Cardiac muscle cell (in vitro differentiated cells and primary cell): ENCODE results near the gene HINT3. TPM values are rescaled to one million over a fixed set of nuclear protein-coding genes. Genes with fewer than 3 reads are reported as not detected.
A peak's percentile ranks its signal among the peaks of the same experiment; 100 is the strongest.

Experiments used
- DNase-seq, 2 donors: peaks; one replicate each; pipeline versions ENCODE4 v3.0.0 to v3.0.0-alpha.2; 2010 to 2017; ENCODE audit warnings: low read depth in 1 of 2, low spot score in 1 of 2
- H3K27ac ChIP-seq: fragments of 200-600 bp; sonication (generic); 2 replicates; pipeline ENCODE4 v1.5.1; 2016
- H3K27me3 ChIP-seq: fragments of 200-600 bp; sonication (generic); 2 replicates; pipeline ENCODE4 v1.6.0; 2016; ENCODE audit warnings: control low read depth
- H3K36me3 ChIP-seq: fragments of 200-600 bp; sonication (generic); 2 replicates; pipeline ENCODE4 v1.5.1; 2016; ENCODE audit warnings: control low read depth
- H3K4me1 ChIP-seq: fragments of 200-600 bp; sonication (generic); 2 replicates; pipeline ENCODE4 v1.8.1; 2017; ENCODE audit warnings: low read depth, mild to moderate bottlenecking, mixed run types
- H3K4me3 ChIP-seq: fragments of 200-600 bp; sonication (generic); 2 replicates; pipeline ENCODE4 v1.5.1; 2016; ENCODE audit warnings: mild to moderate bottlenecking
- H3K9me3 ChIP-seq: fragments of 200-600 bp; sonication (generic); 2 replicates; pipeline ENCODE4 v1.5.1; 2017; ENCODE audit warnings: low read depth, mild to moderate bottlenecking, control low read depth
- polyA plus RNA-seq: library from polyadenylated mRNA; unstranded; fragments of >200 nt; fragmentation: Nextera tagmentation; extraction: Ambion mirVana; gene quantifications from 2 replicates; pipeline ENCODE4 v1.2.1, GENCODE V29; 2016
- total RNA-seq: library from RNA; depleted of rRNA; stranded (reverse); fragments of >200 nt; gene quantifications from 2 replicates; pipeline ENCODE4 v1.2.3, GENCODE V29; 2016
- TF ChIP-seq, protein P1 (sequence below): IDR thresholded peaks from 2 replicates; pipeline ENCODE4 v1.5.1; 2012; ENCODE audit warnings: low read depth, mild to moderate bottlenecking, low read length

Gene HINT3
- total and polyA plus RNA-seq, 2 experiments from 2014 or later: 30.8 to 43.3 TPM

DNA sequence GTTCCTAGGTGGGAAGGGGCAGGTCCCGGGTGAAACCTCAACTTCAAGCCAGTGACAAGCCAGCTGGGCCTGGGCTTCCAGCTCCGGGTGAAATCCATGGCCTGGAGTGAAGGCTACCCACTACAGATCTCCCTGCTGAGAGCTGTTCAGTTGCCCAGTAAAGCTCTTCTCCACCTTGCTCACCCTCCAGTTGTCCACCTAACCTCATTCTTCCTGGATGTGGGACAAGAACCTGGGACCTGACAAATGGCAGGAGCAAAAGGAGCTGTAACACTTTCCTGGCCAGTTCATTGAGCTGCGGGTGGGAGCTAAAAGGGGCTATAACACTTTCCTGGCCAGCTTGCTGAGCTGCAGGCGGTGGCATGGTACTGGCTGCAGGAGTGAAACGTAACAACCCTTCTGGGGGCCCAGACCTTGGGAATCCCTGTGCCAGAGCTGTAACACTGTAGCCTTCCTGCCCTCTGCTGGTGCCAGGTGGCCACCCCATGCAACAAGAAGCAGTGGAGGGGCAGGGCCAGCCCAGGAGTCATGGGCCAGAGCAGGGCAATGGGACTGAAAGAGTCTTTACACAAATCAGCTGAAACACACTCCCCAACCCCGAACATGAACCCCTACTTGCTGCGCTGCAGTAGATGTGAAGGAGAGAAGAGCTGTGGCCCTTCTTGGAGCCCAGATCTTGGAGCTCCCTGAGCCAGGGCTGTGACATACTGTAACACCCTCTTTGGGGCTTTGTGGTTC is 3.6 kb upstream of the HINT3 start:
- TF ChIP-seq, protein P1, sequence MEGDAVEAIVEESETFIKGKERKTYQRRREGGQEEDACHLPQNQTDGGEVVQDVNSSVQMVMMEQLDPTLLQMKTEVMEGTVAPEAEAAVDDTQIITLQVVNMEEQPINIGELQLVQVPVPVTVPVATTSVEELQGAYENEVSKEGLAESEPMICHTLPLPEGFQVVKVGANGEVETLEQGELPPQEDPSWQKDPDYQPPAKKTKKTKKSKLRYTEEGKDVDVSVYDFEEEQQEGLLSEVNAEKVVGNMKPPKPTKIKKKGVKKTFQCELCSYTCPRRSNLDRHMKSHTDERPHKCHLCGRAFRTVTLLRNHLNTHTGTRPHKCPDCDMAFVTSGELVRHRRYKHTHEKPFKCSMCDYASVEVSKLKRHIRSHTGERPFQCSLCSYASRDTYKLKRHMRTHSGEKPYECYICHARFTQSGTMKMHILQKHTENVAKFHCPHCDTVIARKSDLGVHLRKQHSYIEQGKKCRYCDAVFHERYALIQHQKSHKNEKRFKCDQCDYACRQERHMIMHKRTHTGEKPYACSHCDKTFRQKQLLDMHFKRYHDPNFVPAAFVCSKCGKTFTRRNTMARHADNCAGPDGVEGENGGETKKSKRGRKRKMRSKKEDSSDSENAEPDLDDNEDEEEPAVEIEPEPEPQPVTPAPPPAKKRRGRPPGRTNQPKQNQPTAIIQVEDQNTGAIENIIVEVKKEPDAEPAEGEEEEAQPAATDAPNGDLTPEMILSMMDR: peak; percentile 28
- Histone ChIP-seq H3K36me3 (no peaks in the 10 kb centered on the region), H3K4me3 (no peak overlapping the region), H3K9me3 (no peaks in the 10 kb centered on the region), H3K4me1 (peaks cover 5% of the 10 kb centered on the region), H3K27ac (no peak overlapping the region), H3K27me3 (no peaks in the 10 kb centered on the region)
- no peak for DNase-seq

DNA sequence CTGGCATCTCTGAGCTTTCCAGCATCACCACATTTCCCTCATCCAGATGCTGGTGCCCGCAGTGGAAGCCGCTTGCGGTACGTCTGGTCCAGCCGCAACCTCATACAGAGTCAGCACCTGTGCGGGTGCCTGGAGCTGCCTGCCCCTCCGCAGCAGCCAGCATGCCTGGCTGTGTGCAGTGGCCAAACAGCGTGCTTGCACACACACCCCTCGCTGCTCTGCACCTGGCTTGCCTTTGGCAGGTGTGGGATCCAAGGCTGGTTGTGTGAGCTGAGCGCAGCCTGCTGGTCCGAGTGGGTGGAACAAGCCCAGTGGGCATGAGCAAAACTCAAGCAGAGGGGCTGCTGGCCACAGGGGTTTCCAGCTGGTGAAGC is 3.1 kb upstream of the HINT3 start:
- H3K4me1 ChIP-seq: peaks cover 8% of the 10 kb centered on the region
- no peaks in the 10 kb centered on the region for H3K36me3 ChIP-seq
- TF ChIP-seq, protein P1: no peak
- H3K27me3 ChIP-seq: no peaks in the 10 kb centered on the region
- no peak overlapping the region for H3K27ac ChIP-seq
- no peaks in the 10 kb centered on the region for H3K9me3 ChIP-seq
- no peak for DNase-seq
- no peak overlapping the region for H3K4me3 ChIP-seq

DNA sequence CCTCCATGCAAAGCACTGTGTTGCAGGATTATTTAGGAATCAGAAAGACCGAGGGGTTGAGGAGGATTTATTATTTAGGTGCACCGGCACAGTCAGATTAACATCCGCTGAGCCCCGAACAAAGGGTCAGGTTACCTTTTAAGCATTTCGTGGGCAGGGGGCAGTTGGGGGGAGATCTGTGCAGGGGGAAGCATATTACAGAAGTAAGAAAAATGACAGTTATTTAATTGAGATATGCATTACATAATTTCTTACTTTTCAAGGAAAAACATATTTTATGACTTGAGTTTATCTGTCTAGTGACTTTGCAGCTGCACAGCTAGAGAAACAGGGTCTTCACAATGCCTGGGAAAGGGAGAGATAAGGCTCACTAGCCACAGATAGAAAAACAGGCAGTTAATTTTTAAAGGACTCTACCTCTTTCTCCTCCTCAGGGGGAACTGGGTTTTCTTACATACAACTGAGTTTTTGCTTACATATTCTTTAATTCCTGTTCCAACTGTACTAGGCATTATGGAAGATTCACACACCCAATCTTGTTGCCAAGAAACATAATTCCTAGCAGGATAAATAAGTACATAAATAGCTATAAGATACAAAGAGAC is 1.7 kb upstream of the HINT3 start:
- Histone ChIP-seq H3K4me3 (no peak overlapping the region), H3K27ac (no peak overlapping the region), H3K4me1 (peaks cover 8% of the 10 kb centered on the region), H3K36me3 (no peaks in the 10 kb centered on the region), H3K27me3 (no peaks in the 10 kb centered on the region), H3K9me3 (no peaks in the 10 kb centered on the region)
- TF ChIP-seq, protein P1: no peak
- DNase-seq: no peak

DNA sequence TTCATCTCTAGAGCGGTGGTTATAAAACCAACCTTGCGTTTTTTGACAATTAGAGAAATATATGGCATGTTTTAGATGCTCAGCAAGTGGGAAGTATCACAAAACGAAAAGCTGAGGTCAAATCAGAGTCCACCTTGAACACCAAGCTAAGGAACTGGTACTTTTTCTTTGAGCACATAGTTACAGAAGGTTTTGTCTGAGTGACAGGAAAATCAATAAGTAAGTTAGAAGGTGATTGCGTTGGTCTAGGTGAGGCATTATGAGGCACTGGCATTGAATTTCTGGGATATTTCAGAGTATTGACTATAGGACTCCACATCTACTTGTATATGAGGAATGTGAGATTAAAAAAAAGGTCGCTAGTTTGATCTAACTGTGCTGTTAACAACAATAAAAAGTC is 597 bp upstream of the HINT3 start:
- Histone ChIP-seq H3K36me3 (no peaks in the 10 kb centered on the region), H3K27me3 (no peaks in the 10 kb centered on the region), H3K27ac (peak overlapping the region; percentile 97), H3K4me1 (peaks cover 8% of the 10 kb centered on the region), H3K9me3 (no peaks in the 10 kb centered on the region), H3K4me3 (peak overlapping the region; percentile 66)
- TF ChIP-seq, protein P1: no peak
- DNase-seq: no peak

DNA sequence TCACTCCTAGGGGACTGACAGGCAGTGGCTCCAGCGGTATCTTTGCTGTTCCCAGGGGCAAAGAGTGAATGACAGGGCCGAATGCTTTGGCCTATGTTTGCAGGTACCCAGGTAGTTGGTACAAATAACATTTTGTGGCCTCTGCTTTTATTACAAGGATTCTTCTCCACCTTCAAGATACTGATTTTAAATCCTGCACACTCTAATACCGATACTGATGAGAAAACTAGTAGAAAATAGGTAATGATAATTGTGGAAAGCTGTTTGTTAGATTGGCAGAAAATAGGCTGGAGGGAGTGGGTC is 772 bp downstream of the HINT3 start:
- no peaks in the 10 kb centered on the region for H3K27me3 ChIP-seq
- TF ChIP-seq, protein P1: no peak
- peaks cover 8% of the 10 kb centered on the region for H3K4me1 ChIP-seq
- peak overlapping the region; percentile 97 for H3K27ac ChIP-seq
- no peaks in the 10 kb centered on the region for H3K36me3 ChIP-seq
- H3K4me3 ChIP-seq: peak overlapping the region; percentile 66
- H3K9me3 ChIP-seq: no peaks in the 10 kb centered on the region
- no peak for DNase-seq
